Endothelial cell of umbilical vein (primary cell): Measurements from ENCODE around the gene DHX16.

Experiments
- CTCF ChIP-seq, 2 donors: IDR thresholded peaks; 1 replicate in 1 of 2; 2 replicates in 1 of 2; pipeline ENCODE4 v1.5.1; 2011; ENCODE audit warnings: low read length in 2 of 2, mild to moderate bottlenecking in 2 of 2, moderate library complexity in 2 of 2, control low read depth in 1 of 2, inconsistent platforms in 1 of 2, low read depth in 1 of 2; ENCODE audit not compliant: insufficient read depth in 1 of 2; ENCODE audit errors: extremely low read depth in 1 of 2
- MAX ChIP-seq: IDR thresholded peaks from 2 replicates; pipeline ENCODE4 v1.6.1; 2011; ENCODE audit not compliant: insufficient read depth, insufficient read length
- POLR2A ChIP-seq: IDR thresholded peaks from 2 replicates; pipeline ENCODE4 v1.6.1; 2012; ENCODE audit warnings: low read depth, mild to moderate bottlenecking, control low read depth, low read length
- POLR2AphosphoS5 ChIP-seq: IDR thresholded peaks from 2 replicates; pipeline ENCODE4 v1.6.1; 2012; ENCODE audit warnings: low read depth, mild to moderate bottlenecking, control low read depth, low read length, moderate library complexity; ENCODE audit not compliant: insufficient read depth

- TF ChIP-seq POLR2A, result no peak
- no peak for TF ChIP-seq CTCF (IDR thresholded peaks at IDR 0.05; ENCODE audit: extremely low read depth in 1 of 2, insufficient read depth in 1 of 2, low read depth in 1 of 2, low read length in 2 of 2)
- no peak for TF ChIP-seq MAX
- no peak for TF ChIP-seq POLR2AphosphoS5
Observed at GRCh38 chr6:30716879-30717128, 44.0 kb upstream of the DHX16 start.
